Loucy (cell line): ENCODE data around the gene OSGEP.

ENCODE experiments used
- H2AFZ ChIP-seq: fragments of 200-600 bp; sonication (generic); 2 replicates; pipeline ENCODE4 v1.6.0; 2016; ENCODE audit warnings: antibody characterized with exemption, mild to moderate bottlenecking, low read length, moderate library complexity
- H3F3A ChIP-seq: fragments of 200-600 bp; 2 replicates; pipeline ENCODE4 v1.6.0; 2016; ENCODE audit warnings: antibody characterized with exemption, low read depth, mild to moderate bottlenecking
- H3K27me3 ChIP-seq: fragments of 200-600 bp; sonication (generic); 2 replicates; pipeline ENCODE4 v1.6.1; 2014; ENCODE audit warnings: low read length, mild to moderate bottlenecking; ENCODE audit not compliant: insufficient read depth, poor library complexity, severe bottlenecking
- H3K36me3 ChIP-seq: fragments of 200-600 bp; sonication (generic); 2 replicates; pipeline ENCODE4 v1.6.1; 2016; ENCODE audit warnings: low read length; ENCODE audit not compliant: insufficient read depth
- H3K4me1 ChIP-seq: fragments of 200-600 bp; sonication (generic); 2 replicates; pipeline ENCODE4 v1.5.1; 2014; ENCODE audit warnings: low read length, mild to moderate bottlenecking; ENCODE audit not compliant: insufficient read depth, poor library complexity, severe bottlenecking
- H3K4me2 ChIP-seq: fragments of 200-600 bp; sonication (generic); 2 replicates; pipeline ENCODE4 v1.6.0; 2014; ENCODE audit warnings: antibody characterized with exemption, low read length, low read depth, mild to moderate bottlenecking; ENCODE audit not compliant: poor library complexity, severe bottlenecking
- H3K4me3 ChIP-seq: fragments of 200-600 bp; sonication (generic); 2 replicates; pipeline ENCODE4 v1.5.1; 2014; ENCODE audit warnings: low read length, mild to moderate bottlenecking, mixed read lengths; ENCODE audit not compliant: poor library complexity, severe bottlenecking
- H3K79me2 ChIP-seq: fragments of 200-600 bp; sonication (generic); 2 replicates; pipeline ENCODE4 v1.6.1; 2014; ENCODE audit warnings: low read length; ENCODE audit not compliant: insufficient read depth
- H3K9ac ChIP-seq: fragments of 200-600 bp; sonication (generic); 2 replicates; pipeline ENCODE4 v1.6.0; 2014; ENCODE audit warnings: mild to moderate bottlenecking, low read depth, low read length, moderate library complexity; ENCODE audit not compliant: poor library complexity, severe bottlenecking
- H3K9me2 ChIP-seq: fragments of 200-600 bp; sonication (generic); replicated peaks from 2 replicates; pipeline ENCODE4 v1.6.1; 2016; ENCODE audit warnings: low read depth, low read length, mixed read lengths
- H3K9me3 ChIP-seq: fragments of 200-600 bp; sonication (generic); 2 replicates; pipeline ENCODE4 v1.6.1; 2014; ENCODE audit warnings: mild to moderate bottlenecking, antibody characterized with exemption, low read length, low read depth; ENCODE audit not compliant: insufficient read depth
- H4K20me1 ChIP-seq: fragments of 200-600 bp; sonication (generic); 2 replicates; pipeline ENCODE4 v1.6.0; 2014; ENCODE audit warnings: antibody characterized with exemption, low read length, mild to moderate bottlenecking; ENCODE audit not compliant: insufficient read depth, poor library complexity, severe bottlenecking
- EZH2phosphoT487 ChIP-seq: fragments of 200-600 bp; IDR thresholded peaks from 2 replicates; pipeline ENCODE4 v1.6.1; 2018; ENCODE audit warnings: antibody characterized with exemption, mild to moderate bottlenecking, moderate library complexity, borderline replicate concordance
- TF ChIP-seq, protein P1 (sequence below): fragments of 200-600 bp; sonication (generic); conservative IDR thresholded peaks from 2 replicates; pipeline ENCODE4 v1.5.1; 2014; ENCODE audit warnings: mild to moderate bottlenecking, antibody characterized with exemption, low read length

Gene OSGEP

DNA sequence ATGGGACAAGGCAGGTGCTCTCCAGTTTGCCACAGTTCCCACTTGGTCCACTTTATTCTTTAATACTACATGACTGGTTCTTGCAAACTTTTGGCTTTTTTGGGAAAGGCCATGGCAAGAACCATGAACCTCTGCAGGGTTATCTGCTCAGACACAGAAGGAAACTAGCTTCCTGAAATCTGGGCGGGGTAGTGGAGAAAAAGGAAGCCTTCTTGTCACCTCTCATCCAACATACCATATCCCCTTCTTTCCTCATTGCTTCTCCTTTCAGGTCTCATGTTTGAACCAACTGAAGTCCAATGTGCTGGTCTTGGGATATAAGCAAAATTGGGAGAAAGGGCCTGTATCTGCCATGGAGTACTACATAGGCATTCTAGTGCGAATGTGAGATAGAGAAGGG, 13.2 kb downstream of the OSGEP start:
- Histone ChIP-seq H3K9me2 (no peaks in the 10 kb centered on the region), H3K36me3 (peaks cover 13% of the 10 kb centered on the region; the same call in 1 of the 2 replicates), H2AFZ (peak overlapping the region; percentile 71; the same call in 1 of the 2 replicates), H3K4me2 (peak overlapping the region; percentile 51), H3F3A (no peaks in the 10 kb centered on the region), H3K4me3 (no peak overlapping the region), H4K20me1 (no peaks in the 10 kb centered on the region), H3K9ac (no peak overlapping the region), H3K27me3 (no peaks in the 10 kb centered on the region), H3K9me3 (no peaks in the 10 kb centered on the region), H3K4me1 (peaks cover 19% of the 10 kb centered on the region), H3K79me2 (no peaks in the 10 kb centered on the region)
- no peak for TF ChIP-seq EZH2phosphoT487
- TF ChIP-seq, protein P1, sequence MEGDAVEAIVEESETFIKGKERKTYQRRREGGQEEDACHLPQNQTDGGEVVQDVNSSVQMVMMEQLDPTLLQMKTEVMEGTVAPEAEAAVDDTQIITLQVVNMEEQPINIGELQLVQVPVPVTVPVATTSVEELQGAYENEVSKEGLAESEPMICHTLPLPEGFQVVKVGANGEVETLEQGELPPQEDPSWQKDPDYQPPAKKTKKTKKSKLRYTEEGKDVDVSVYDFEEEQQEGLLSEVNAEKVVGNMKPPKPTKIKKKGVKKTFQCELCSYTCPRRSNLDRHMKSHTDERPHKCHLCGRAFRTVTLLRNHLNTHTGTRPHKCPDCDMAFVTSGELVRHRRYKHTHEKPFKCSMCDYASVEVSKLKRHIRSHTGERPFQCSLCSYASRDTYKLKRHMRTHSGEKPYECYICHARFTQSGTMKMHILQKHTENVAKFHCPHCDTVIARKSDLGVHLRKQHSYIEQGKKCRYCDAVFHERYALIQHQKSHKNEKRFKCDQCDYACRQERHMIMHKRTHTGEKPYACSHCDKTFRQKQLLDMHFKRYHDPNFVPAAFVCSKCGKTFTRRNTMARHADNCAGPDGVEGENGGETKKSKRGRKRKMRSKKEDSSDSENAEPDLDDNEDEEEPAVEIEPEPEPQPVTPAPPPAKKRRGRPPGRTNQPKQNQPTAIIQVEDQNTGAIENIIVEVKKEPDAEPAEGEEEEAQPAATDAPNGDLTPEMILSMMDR = no peak

DNA sequence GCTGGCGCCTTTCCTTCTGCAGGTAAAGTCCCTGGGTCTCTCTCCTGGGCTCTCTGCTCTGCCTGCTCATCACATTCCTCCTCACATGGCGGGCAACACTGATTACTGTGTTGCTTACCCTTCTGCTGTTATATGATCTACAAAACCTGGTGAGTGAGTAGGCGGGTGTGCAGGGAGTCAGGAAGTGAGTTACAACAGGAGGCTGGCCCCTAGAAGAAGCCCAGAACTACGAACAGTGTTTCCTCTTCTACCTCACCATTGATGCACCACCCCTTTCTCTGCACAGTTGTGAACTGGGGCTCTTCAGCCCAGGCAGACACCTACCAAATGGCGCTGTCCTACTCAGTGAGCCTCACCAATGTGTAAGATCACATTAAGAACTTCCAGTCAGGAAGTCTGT, 13.7 kb downstream of the OSGEP start:
- H3K4me3 ChIP-seq = peak overlapping the region; percentile 8
- no peaks in the 10 kb centered on the region for H3K9me2 ChIP-seq
- no peaks in the 10 kb centered on the region for H3K27me3 ChIP-seq
- peak overlapping the region; percentile 71 for H2AFZ ChIP-seq
- no peaks in the 10 kb centered on the region for H3F3A ChIP-seq
- H4K20me1 ChIP-seq = no peaks in the 10 kb centered on the region
- H3K4me1 ChIP-seq = peaks cover 19% of the 10 kb centered on the region
- H3K9ac ChIP-seq = no peak overlapping the region
- H3K9me3 ChIP-seq = no peaks in the 10 kb centered on the region
- H3K4me2 ChIP-seq = peak overlapping the region; percentile 51
- no peaks in the 10 kb centered on the region for H3K79me2 ChIP-seq
- peaks cover 7% of the 10 kb centered on the region; the same call in 1 of the 2 replicates for H3K36me3 ChIP-seq
- TF ChIP-seq, protein P1 = no peak
- no peak for TF ChIP-seq EZH2phosphoT487

DNA sequence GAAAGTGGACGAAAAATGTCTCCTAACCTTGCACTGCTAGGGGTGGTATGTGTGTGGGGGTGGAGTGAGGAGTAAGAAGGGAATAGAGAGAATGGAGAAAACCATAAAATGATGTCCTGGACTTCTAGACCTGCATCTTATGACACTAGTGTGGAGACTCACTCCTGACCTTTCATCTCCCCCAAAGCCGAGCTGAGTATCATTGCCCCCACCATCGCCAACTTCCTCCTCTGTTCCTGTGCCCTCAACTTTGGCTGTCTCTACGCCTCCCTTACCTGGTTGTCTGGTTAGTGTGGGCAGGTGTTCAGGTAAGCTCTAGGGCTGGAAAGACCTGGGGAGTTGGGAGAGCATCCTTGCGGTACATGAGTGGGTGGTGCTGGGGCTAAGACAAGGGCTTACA, 14.1 kb downstream of the OSGEP start:
- H3F3A ChIP-seq = no peaks in the 10 kb centered on the region
- H3K4me3 ChIP-seq = peak overlapping the region; percentile 8
- peaks cover 19% of the 10 kb centered on the region for H3K4me1 ChIP-seq
- peak overlapping the region; percentile 71; the same call in 1 of the 2 replicates for H2AFZ ChIP-seq
- TF ChIP-seq, protein P1 = no peak
- no peak for TF ChIP-seq EZH2phosphoT487
- H3K9ac ChIP-seq = no peak overlapping the region
- H3K27me3 ChIP-seq = no peaks in the 10 kb centered on the region
- H4K20me1 ChIP-seq = no peaks in the 10 kb centered on the region
- peaks cover 3% of the 10 kb centered on the region; the same call in 1 of the 2 replicates for H3K36me3 ChIP-seq
- no peaks in the 10 kb centered on the region for H3K9me3 ChIP-seq
- no peaks in the 10 kb centered on the region for H3K9me2 ChIP-seq
- H3K4me2 ChIP-seq = peak overlapping the region; percentile 51
- H3K79me2 ChIP-seq = no peaks in the 10 kb centered on the region
